Stimulated activated CD4-positive, alpha-beta T cell treated with anti-CD3 and anti-CD28 coated beads, Interleukin-4, amount 100 ng/mL, for 1 hour (primary cell): ENCODE results near the gene DNHD1.

Source experiments
- DNase-seq: peaks from one replicate; pipeline ENCODE4 v3.0.0-alpha.2; 2020

The DNHD1 gene

DNA sequence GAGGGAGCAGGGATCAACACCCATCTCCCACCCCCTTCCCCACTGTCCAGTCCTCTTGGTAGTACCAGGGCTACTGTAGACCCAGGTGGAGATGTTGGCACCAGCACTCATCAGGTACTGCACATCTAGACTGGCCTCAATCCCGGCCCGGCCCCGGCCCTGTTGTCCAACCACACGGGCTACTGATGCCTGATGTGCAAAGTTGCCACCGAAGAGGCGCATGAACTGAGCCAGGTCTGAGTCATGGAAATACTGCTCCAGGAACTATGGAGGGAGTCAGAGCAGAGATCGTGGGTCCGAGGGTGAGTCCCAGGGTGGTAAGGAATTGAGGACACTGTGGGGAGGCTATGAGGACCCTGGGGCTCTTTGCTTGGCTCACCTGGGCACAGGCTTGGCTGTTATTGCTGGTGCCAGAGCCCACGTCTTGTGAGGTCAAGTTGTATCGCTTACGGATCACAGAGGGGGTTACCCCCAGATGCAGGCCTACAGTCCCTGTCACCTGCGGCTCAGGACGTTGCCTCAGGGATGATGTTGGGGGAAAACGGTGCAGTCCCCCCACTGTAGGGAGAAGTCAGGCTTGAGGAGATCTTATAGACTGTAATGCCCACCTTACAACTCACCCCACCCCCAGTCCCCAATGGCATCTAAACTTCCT, 119.6 kb downstream of the DNHD1 start:
- no peak for DNase-seq

DNA sequence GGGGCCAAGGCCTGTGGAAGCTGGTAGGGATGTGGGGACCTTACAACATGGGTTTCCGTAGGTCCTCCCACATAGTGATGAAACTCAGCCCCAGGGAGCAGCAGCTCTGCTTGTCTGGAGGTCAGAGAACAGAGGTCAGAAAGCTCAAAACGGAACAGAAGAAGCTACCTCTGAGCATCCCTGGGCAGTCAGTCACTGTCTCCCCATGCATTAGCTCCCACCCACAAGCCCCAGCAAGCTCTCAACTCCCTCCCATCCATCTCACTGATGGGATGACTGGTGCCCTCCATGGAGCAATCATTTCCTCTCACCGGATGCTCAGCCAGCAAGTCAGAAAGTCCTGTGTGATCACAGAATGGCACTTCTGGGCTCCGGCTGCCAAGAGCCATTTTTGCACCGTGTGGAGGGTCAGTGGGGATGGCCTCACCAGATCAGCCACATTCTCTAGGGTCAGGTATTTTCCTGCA, 120.3 kb downstream of the DNHD1 start:
- DNase-seq: no peak

DNA sequence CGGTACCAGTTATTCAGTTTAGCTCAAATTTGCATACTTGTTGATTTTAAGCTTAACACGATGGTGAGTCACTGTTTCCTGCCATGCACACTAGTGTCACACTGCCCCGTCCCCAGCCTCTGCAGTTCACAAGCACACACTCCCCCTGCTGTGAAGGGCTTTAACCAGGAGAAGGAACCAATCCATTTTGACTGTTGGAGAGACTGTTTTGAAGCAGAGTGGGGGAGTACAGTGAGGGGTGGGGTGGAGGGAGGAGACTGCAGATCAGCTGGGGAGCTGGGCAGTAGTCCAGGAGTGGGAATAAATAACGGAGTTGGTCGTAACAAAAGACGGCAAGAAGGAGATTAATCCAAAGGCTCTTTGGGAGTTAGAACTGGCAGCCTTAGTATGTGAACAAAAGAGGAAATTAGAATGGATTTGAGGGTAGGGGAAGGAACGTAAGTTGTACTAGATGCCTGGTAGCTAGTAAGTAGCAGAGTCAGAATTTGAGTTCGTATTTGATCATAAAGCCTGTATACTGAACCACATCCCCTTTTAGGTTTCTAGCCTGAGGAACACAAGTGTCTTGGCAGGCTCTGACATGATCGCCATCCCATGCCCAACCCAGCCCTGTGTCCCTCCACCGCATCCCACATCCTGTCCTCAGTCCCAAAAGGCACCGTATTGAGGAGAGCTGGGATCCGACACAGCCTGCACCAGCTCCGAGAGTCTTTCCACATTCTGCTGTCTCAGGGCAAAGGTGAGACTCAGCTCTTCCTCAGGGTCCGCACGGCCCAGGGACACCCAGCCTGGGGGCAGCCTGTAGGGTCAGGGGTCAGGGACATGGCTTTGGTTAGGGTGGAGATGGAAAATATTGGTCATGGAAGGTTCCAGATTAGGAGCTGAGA, 121.3 kb downstream of the DNHD1 start:
- DNase-seq: peak; percentile 55

DNA sequence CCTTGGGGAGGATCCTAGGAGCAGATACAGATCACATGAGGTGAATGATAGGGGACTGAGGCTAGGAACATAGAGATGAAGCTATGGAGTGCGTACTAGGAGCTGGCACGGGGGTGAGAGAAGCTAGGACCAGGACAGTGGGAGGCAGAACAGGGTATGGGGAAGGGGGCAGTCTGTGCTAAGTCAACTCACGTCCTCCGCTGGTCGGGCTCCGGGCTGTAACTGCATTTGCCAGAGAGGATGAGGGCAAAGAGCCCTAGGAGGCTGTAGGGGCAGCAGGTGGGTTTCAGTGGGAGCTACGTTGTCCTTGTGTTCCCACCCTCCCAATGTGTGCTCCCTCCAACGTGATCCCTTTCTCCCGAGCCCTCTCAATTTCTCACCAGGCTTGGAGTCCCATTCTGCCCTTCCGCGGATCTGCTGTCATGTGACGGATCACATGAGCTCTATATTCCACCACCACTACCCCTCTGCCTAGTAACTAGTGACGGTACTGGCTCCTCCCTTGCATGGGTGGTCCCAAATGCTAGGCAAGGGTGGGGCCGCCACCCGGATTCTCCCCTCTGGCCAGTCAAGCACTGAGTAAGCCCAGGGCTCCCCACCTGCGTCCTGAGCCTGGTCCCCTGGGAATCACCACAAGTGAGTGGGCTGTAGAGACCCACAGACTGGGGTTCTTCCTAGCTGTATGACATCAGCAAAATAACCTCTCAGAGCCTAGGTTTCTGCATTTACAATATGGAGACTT, 122.1 kb downstream of the DNHD1 start, which contains the start of gene TPP1:
TSS of gene TPP1 (minus strand) at position 419 of the 742 bp plus-strand sequence. CDS start at position 397, 22 bp downstream.
- DNase-seq: peak; percentile 82

DNA sequence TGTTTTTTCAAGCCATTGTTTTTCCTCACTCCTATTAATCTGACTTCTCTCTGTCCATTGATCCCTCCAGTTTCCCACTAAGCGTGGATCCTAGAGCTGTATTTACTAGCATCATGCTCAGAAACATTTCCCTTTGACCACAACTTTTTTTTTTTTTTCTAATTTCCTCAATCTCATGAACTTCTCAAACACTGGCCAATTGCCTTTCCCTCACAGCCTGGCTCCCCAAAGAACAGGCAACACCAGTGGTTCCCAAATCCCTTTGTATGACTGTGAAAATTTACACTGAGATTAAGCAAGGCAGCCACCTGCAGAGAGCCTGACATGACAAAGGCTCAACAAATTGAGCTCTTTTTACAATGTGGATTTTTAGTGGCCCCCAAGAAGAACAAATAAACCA, 123.6 kb downstream of the DNHD1 start:
- DNase-seq: no peak
